Measurements from ENCODE around the gene MGAT1. TPM values are rescaled to one million over a fixed set of nuclear protein-coding genes. Genes with fewer than 3 reads are reported as not detected.

Gene MGAT1
- total and polyA plus RNA-seq, 11 donors: 50.9 to 199 (median 83.5) TPM

DNA sequence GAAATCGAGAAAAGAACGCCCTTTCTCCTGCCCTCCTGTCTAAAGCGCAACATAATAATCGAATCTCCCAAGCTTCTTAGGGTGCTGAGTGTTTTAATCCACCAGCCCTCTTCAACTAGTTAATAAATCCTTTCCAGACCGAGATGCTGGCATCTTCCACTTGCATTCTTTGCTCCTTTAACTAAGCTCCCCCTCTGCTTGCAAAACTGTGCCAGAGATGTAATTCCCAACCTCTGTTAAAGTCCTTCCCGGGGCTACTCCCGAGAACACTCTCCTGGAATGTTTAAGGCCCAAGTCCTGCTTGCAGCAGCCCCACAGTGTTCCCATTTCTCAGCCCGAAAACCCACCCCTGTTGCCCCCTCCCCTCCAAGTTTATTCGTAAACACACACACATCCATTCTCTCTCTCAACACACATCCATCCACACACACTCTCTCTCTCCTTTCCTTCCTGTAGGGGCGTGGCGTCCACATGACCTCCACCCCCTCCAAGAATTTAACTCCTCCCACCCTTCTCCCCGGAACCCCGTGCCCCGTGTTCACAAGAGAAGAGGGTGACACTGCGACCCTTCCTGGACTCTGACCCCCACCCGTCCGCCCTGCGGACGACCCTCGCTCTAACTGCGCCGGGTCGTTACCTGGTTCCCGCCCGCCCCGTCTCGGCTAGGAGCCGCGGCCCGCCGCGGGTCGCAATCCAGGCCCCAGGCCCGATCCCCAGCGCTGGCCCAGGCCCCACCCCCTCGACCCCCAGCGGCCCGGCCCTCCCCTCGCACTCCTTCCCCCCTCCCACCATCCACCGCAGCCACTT is 7.0 kb upstream of the MGAT1 start:
- intact Hi-C loops (cut with DNase I): loop anchor here in 6 of 10 donors (1.0 to 10.0 kb wide), 8 partner anchors 7 to 435 kb away; partner anchors contain the start of genes ZFP62 (in 3 of the 6), BTNL9 (in 1 of the 6), MGAT1 (in 1 of the 6) and RACK1 (in 1 of the 6)
- DNase-seq: peak; percentile 84 to 95 (median 94)

DNA sequence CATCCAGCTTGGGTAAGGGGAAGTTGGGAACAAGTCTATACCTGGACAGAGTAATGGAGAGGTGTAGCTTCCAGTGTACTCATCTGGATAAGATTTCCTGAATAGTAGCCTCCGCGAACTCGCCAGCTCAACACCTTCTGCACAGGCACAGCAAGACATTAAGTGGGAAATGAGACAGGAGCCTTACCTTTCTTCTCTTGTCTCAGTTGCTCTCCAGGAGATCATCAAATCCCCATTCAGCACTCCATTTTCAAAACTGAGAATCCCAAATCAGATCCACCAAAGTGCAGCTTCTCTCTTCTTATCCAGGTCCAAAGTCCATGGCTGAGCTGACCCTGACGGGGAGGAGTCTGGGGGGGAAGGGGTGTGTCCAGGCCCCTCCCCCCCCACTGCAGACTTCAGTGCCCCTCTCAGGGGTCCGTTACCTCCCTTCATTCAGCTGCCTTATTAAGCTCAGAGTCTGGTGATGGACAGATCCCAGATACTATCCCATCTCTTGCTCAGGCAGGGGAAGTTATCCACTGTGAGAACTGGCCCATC is 5.9 kb upstream of the MGAT1 start:
- Histone ChIP-seq H3K4me3 (peak overlapping the region in 8 of 12 donors; percentile 60 to 83 (median 71)), H3K27me3 (no peaks in the 10 kb centered on the region), H3K4me1 (peaks cover 6 to 81% (median 57%) of the 10 kb centered on the region in 12 donors), H3K36me3 (peaks cover 0 to 22% (median 0%) of the 10 kb centered on the region in 9 donors), H3K9me3 (no peaks in the 10 kb centered on the region), H3K27ac (peak overlapping the region in 9 of 12 donors; percentile 4 to 100 (median 97))
- WGBS, 4 donors: 61 to 87% (median 83%) methylated on average over 5 of the region's 5 CpGs
- DNase-seq (peak in 1 of 5 donors; percentile 15), ATAC-seq (no peak)
- intact Hi-C loops (cut with DNase I): loop anchor here in 4 of 10 donors (5.0 to 10.0 kb wide), 4 partner anchors 54 to 436 kb away; partner anchors contain the start of genes BTNL9 (in 1 of the 4), RACK1 (in 1 of the 4) and ZFP62 (in 1 of the 4)
- no peak for TF ChIP-seq POLR2A (IDR thresholded peaks at IDR 0.05)
- no peak for TF ChIP-seq CTCF (IDR thresholded peaks at IDR 0.05)

More for the DNA sequence above, 7.0 kb upstream of the MGAT1 start:
- H3K27me3 ChIP-seq: no peaks in the 10 kb centered on the region
- ATAC-seq: peak; percentile 83 to 93 (median 92)
- peak overlapping the region; percentile 96 to 100 (median 99) for H3K27ac ChIP-seq
- WGBS, 4 donors: 4 to 8% (median 7%) methylated on average over 36 to 40 of the region's 40 CpGs
- no peak for TF ChIP-seq CTCF (IDR thresholded peaks at IDR 0.05)
- peaks cover 6 to 72% (median 49%) of the 10 kb centered on the region in 12 donors for H3K4me1 ChIP-seq
- H3K9me3 ChIP-seq: no peaks in the 10 kb centered on the region
- H3K36me3 ChIP-seq: peaks cover 0 to 22% (median 0%) of the 10 kb centered on the region in 9 donors
- H3K4me3 ChIP-seq: peak overlapping the region; percentile 40 to 83 (median 71)

GRCh38 chr5:180807654-180808414 is 5.2 kb upstream of the MGAT1 start:
- no peak for TF ChIP-seq CTCF (IDR thresholded peaks at IDR 0.05)
- TF ChIP-seq POLR2A (IDR thresholded peaks at IDR 0.05): no peak
- H3K27me3 ChIP-seq: no peaks in the 10 kb centered on the region
- H3K36me3 ChIP-seq: peaks cover 0 to 22% (median 0%) of the 10 kb centered on the region in 9 donors
- peak in 1 of 5 donors; percentile 11 for DNase-seq
- intact Hi-C loops (cut with DNase I): loop anchor here in 4 of 10 donors (5.0 to 10.0 kb wide), 4 partner anchors 54 to 437 kb away; partner anchors contain the start of genes BTNL9 (in 1 of the 4), RACK1 (in 1 of the 4) and ZFP62 (in 1 of the 4)
- H3K4me1 ChIP-seq: peaks cover 6 to 83% (median 57%) of the 10 kb centered on the region in 12 donors
- peak overlapping the region in 10 of 12 donors; percentile 4 to 100 (median 70) for H3K27ac ChIP-seq
- H3K4me3 ChIP-seq: peak overlapping the region in 7 of 12 donors; percentile 1 to 79 (median 69)
- WGBS, 4 donors: 41 to 58% (median 45%) methylated on average over 6 of the region's 6 CpGs
- H3K9me3 ChIP-seq: no peaks in the 10 kb centered on the region
- no peak for ATAC-seq
